ENCODE measurements around the gene ZGLP1.

- TF ChIP-seq CTCF (conservative IDR thresholded peaks at IDR 0.05; ENCODE audit: low read length) (no peak), EZH2phosphoT487 (IDR thresholded peaks at IDR 0.05; ENCODE audit: borderline replicate concordance) (no peak)
Observed at GRCh38 chr19:10332965-10333757, 23.5 kb upstream of the ZGLP1 start, which contains the start of gene RAVER1.

Data from Loucy (cell line).